ENCODE measurements around the gene ATAD1.

Gene ATAD1

GRCh38 chr10:87715552-87716347 lies 102.3 kb downstream of the ATAD1 start:
- no peak for DNase-seq (ENCODE audit: low spot score)

- DNase-seq (ENCODE audit: low spot score): no peak
These were observed 104.3 kb downstream of the ATAD1 start for GRCh38 chr10:87713707-87714106.

GRCh38 chr10:87712913-87713616 lies 105.0 kb downstream of the ATAD1 start:
- no peak for DNase-seq (ENCODE audit: low spot score)

GRCh38 chr10:87707254-87707653 lies 110.8 kb downstream of the ATAD1 start:
- no peak for DNase-seq (ENCODE audit: low spot score)

GRCh38 chr10:87706731-87707130 lies 111.3 kb downstream of the ATAD1 start:
- peak; percentile 18 for DNase-seq (ENCODE audit: low spot score)

GRCh38 chr10:87705339-87705738 lies 112.7 kb downstream of the ATAD1 start:
- peak; percentile 16 for DNase-seq (ENCODE audit: low spot score)

- DNase-seq (ENCODE audit: low spot score): no peak
These were observed 114.3 kb downstream of the ATAD1 start for GRCh38 chr10:87703771-87704170.

- DNase-seq (ENCODE audit: low spot score): no peak
These were observed 115.1 kb downstream of the ATAD1 start for GRCh38 chr10:87702973-87703294.

GRCh38 chr10:87702260-87702972 lies 115.6 kb downstream of the ATAD1 start:
- no peak for DNase-seq (ENCODE audit: low spot score)

Data from AG20443 (cell line).